HG02852 (cell line): Measurements from ENCODE around the gene KRTAP5-7.

Experiments used
- ATAC-seq: cut with Tn5 transposase; IDR thresholded peaks from one replicate; pipeline ENCODE4 v1.9.1; 2021; ENCODE audit warnings: mild to moderate bottlenecking, moderate library complexity; ENCODE audit not compliant: unreplicated experiment

KRTAP5-7 gene

GRCh38 chr11:71495286-71496230, 31.5 kb upstream of the KRTAP5-7 start:
- ATAC-seq, result no peak

- ATAC-seq, result no peak
Observed at GRCh38 chr11:71496421-71496820, 30.6 kb upstream of the KRTAP5-7 start.

- no peak for ATAC-seq
Observed at GRCh38 chr11:71498091-71498490, 29.0 kb upstream of the KRTAP5-7 start.

- ATAC-seq, result no peak
Observed at GRCh38 chr11:71499125-71499524, 27.9 kb upstream of the KRTAP5-7 start.

- ATAC-seq, result no peak
Observed at GRCh38 chr11:71499546-71499945, 27.5 kb upstream of the KRTAP5-7 start.

- ATAC-seq, result no peak
Observed at GRCh38 chr11:71500601-71501021, 26.5 kb upstream of the KRTAP5-7 start.

GRCh38 chr11:71501071-71501985, 25.7 kb upstream of the KRTAP5-7 start:
- no peak for ATAC-seq

- no peak for ATAC-seq
Observed at GRCh38 chr11:71502026-71502425, 25.0 kb upstream of the KRTAP5-7 start.

GRCh38 chr11:71502871-71503435, 24.1 kb upstream of the KRTAP5-7 start:
- ATAC-seq, result no peak

GRCh38 chr11:71504531-71504930, 22.5 kb upstream of the KRTAP5-7 start:
- no peak for ATAC-seq

- ATAC-seq, result no peak
Observed at GRCh38 chr11:71505001-71505400, 22.1 kb upstream of the KRTAP5-7 start.

- no peak for ATAC-seq
Observed at GRCh38 chr11:71505781-71506180, 21.3 kb upstream of the KRTAP5-7 start.

- ATAC-seq, result no peak
Observed at GRCh38 chr11:71507102-71507501, 20.0 kb upstream of the KRTAP5-7 start.

- ATAC-seq, result no peak
Observed at GRCh38 chr11:71518506-71519471, 8.3 kb upstream of the KRTAP5-7 start.

GRCh38 chr11:71519546-71519945, 7.5 kb upstream of the KRTAP5-7 start:
- ATAC-seq, result no peak

GRCh38 chr11:71525188-71525937, 1.7 kb upstream of the KRTAP5-7 start:
- no peak for ATAC-seq

- no peak for ATAC-seq
Observed at GRCh38 chr11:71525938-71526495, 1.1 kb upstream of the KRTAP5-7 start.

GRCh38 chr11:71527576-71528210, 626 bp downstream of the KRTAP5-7 start:
- ATAC-seq, result no peak

- no peak for ATAC-seq
Observed at GRCh38 chr11:71530602-71531001, 3.5 kb downstream of the KRTAP5-7 start.
